ENCODE measurements around the gene NELL2.
"Not testable (repeated sequence)": the region's sequence is repeated elsewhere in the genome, so short reads cannot be mapped to it uniquely, and the experiment has no call there.

NELL2 gene

DNA sequence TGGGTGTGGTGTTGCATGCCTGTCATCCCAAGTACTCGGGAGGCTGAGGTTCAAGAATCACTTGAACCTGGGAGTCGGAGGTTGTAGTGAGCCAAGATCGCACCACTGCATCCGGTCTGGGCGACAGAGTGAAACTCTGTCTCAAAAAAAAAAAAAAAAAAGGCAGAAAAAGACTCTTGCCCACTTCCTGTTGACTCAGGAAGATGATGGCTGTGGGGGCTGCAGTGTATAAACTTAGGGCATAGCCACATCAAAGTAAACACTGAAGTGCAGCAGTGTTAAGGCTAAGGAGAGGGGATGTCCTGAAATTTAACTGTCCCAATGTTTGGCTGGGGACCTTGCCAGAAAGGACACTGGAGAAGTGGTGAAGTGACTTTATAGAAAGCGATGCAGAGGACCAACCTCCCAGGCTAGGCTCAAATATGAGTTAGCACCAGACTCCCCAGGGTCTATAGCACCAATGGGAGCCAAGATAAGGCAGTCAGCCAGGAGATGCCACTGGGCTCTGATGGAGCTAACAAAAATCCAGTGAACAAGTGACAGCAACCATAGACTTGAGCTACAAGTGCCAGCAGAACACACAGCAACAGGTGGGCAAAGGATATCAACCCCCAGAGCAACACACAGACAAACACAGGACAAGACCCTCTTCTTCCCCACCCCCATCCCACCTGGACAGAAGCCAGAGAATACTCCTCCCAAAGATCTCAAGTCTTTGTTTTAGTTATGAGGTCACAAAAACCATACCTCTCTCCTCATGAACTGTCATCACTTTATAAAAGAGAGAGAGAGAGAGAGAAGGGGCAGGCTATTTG lies 28.0 kb downstream of the NELL2 start:
- DNase-seq (ENCODE audit: low read depth, low spot score): no peak

DNA sequence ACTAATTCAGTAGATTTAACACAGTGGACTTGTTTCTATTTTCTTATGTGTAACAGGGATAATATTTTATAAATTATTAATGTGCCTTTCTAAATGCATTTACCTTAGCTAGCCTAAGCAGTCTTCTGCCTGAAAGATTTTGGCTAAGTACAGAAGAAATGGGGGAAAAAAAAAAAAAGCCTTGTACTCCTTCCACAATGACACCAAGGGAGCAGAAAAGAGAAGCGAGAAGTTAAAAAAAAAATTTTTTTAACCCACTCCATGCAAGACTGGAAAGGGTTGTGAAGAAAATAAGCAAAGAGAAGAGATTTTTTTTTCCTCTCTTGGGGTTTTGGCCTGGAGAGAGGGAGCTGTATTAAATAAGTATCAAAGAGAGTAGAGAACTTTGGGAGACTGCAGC lies 28.7 kb downstream of the NELL2 start:
- DNase-seq (ENCODE audit: low read depth, low spot score): no peak

- no peak for DNase-seq (ENCODE audit: low read depth, low spot score)
These were observed 29.3 kb downstream of the NELL2 start for GRCh38 chr12:44846826-44847225.

GRCh38 chr12:44842669-44843068 lies 33.4 kb downstream of the NELL2 start:
- DNase-seq (ENCODE audit: low read depth, low spot score): no peak

DNA sequence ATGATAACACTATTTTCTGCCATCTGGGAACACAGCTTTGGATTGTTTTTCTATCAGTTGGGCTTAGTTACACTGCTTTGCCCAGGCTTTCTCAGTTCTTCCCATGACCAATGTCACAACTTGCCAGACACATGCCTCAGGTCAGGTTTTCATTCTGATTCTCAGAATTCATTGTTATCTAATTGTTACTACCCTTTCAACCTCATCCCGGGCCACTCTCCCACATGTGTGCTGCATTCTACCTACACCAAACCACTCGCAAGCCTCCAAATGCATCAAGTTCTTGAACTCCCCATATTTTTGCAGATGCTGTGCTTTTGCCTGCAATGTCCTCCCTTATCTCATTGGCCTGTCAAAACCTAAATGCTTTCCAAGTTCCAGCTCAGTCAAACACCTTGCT lies 36.3 kb downstream of the NELL2 start:
- no peak for DNase-seq (ENCODE audit: low read depth, low spot score)

GRCh38 chr12:44837114-44837755 lies 38.9 kb downstream of the NELL2 start:
- DNase-seq (ENCODE audit: low read depth, low spot score): no peak

GRCh38 chr12:44835641-44836379 lies 40.3 kb downstream of the NELL2 start:
- DNase-seq (ENCODE audit: low read depth, low spot score): no peak

DNA sequence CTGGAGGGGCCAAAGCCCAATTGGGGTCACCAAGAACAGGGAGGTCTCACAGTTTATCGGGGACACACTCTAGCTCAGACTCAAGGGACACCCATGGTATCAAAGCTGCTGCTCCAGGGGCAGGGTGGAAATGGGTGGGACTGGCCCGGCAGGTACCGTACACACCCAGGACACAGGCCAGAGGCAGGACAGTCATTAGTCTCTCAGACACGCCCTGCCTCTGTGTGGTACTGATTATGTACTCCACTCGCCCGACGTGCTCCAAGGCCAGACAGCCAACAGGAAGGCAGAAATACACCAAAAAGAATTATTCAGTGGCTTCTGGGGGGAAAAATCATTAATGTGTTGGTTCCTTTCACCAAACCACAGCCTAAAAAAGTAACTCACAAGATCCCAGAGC lies 41.1 kb downstream of the NELL2 start:
- DNase-seq (ENCODE audit: low read depth, low spot score): not testable (repeated sequence)

DNA sequence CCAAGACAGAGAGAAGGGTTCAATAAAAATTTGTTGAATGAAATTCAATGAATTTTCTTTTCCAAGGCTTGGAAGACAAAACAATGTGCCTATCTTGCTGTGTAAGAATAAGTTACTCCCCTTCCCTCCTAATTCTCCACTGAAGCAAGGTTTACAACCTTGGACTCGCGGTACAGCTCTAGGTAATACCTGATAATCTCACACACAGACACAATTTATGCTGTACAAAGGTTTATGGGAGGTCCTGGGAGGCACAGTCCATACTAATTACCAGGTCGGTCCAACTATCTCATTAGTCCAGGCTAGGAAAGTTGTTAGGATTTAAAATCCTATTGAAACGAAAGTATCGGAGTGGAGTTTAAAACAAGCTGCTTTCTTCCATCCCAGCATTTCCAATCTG lies 42.6 kb downstream of the NELL2 start:
- DNase-seq (ENCODE audit: low read depth, low spot score): no peak

DNA sequence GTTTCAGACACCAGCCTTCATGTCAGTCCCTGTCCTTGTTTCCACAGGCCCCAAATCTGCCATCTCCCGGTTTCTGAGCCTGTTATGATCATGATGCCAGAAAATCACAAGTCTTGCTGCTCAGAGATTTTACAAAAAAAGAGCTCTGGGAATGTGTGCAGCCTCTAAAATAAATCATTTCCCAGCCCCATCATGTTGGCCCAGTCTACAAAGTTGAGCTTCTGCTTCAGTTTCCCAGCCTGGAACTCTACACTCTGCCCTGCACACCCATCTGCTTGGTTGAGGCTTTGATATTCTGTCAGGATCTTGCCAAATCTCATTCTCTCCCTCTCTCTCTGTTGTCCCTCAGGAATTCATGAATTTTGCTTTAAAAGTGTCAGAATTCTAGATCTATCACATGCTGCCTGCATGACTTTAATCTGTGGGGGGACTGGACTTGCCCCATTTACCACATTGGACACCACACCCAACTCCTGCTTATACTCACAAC lies 45.5 kb downstream of the NELL2 start:
- DNase-seq (ENCODE audit: low read depth, low spot score): no peak

- DNase-seq (ENCODE audit: low read depth, low spot score): no peak
These were observed 47.1 kb downstream of the NELL2 start for GRCh38 chr12:44829045-44829444.

DNA sequence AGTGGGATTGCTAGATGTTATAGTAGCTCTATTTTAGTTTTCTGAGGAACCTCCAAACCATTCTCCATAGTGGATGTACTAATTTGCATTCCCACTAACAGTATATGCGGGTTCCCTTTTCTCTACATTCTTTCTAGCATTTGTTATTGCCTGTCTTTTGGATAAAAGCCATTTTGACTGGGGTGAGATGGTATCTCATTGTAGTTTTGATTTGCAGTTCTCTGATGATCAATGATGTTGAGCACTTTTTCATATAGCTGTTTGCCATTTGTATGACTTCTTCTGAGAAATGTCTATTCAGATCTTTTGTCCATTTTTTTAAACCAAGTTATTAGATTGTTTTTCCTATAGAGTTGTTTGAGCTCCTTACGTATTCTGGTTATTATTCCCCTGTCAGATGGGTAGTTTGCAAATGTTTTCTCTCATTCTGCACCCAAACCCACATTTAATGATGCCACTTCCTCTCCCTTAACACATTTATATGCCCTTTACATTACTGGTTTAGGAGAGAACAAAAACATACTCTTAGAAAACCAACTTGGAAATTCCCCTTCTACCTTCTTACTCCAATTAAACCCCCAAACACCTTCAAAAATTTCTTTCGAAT lies 48.2 kb downstream of the NELL2 start:
- no peak for DNase-seq (ENCODE audit: low read depth, low spot score)

DNA sequence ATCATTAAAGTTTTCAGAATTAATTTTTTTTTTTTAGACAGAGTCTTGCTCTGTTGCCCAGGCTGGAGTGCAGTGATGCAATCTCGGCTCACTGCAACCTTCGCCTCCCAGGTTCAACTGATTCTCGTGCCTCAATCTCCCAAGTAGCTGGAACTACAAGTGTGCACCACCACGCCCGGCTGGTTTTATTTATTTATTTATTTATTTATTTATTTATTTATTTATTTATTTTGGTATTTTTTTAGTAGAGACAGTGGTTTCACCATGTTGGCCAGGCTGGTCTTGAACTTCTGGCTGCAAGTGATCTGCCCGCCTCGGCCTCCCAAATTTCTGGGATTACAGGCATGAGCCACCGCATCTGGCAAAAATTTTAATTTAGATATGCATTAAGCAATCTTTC lies 54.4 kb downstream of the NELL2 start:
- not testable (repeated sequence) for DNase-seq (ENCODE audit: low read depth, low spot score)

- DNase-seq (ENCODE audit: low read depth, low spot score): no peak
These were observed 56.2 kb downstream of the NELL2 start for GRCh38 chr12:44819884-44820283.

- DNase-seq (ENCODE audit: low read depth, low spot score): no peak
These were observed 58.4 kb downstream of the NELL2 start for GRCh38 chr12:44817687-44818086.

- DNase-seq (ENCODE audit: low read depth, low spot score): no peak
These were observed 59.6 kb downstream of the NELL2 start for GRCh38 chr12:44816446-44817017.

DNA sequence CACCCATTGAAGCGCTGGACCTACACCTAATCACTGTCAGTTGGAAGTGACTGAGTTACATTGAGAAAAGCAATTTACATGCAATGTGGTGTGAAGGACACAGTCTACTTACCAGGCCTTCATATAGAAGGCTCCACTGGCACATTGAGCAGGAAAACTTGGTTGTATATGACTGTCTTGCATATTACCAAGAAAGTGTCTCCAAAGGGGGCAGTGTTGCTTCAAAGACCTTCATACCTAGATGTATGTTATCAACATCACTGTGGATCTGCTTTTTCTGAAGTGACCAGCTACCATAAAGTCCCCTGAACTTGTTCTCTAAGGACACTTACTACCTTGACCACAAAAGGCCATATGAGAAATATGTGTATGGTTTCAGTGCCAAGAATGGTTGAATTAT lies 64.1 kb downstream of the NELL2 start:
- DNase-seq (ENCODE audit: low read depth, low spot score): no peak

DNA sequence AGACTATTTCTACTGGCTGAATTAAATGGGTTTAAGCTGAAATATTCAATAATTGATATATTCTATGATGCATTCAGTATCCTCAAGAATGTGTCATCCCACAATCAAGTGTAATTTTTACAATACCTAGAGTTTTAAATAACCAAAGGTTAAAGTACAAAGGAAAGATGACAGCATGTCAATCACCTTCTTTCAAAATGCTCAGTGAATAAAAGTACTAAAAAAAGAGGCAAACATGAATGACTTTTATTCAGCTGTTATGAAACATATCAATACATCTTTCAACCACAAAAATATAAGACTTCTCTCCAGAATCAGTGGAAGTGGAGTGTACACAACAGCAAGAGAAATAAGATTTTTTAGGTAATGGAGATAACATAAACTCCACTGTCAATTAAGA lies 72.0 kb downstream of the NELL2 start:
- DNase-seq (ENCODE audit: low read depth, low spot score): no peak

DNA sequence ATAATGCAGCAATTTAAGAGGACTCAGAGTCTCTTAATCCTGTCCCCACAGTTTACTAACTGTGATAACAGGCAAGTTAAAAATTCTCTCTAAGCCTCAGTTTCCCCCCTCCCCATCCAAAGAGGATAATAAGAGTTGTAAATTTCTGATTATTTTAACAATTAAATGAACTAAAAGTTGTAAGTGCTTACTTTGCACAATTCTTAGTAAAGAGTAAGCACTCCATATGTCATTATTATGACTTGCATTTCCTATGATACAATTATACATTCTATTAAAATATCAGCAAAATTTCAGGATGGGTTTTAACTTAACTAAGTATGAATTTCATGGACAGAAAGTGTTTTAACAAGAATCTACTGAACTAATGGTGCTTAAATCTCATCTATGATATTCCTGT lies 80.1 kb downstream of the NELL2 start:
- no peak for DNase-seq (ENCODE audit: low read depth, low spot score)

- DNase-seq (ENCODE audit: low read depth, low spot score): no peak
These were observed 87.4 kb downstream of the NELL2 start for GRCh38 chr12:44788731-44789130.

GRCh38 chr12:44780221-44780790 lies 95.8 kb downstream of the NELL2 start:
- DNase-seq (ENCODE audit: low read depth, low spot score): no peak
